AG04450 (cell line): ENCODE data around the gene FABP1. TPM values are rescaled to one million over a fixed set of nuclear protein-coding genes. Genes with fewer than 3 reads are reported as not detected.

ENCODE experiments used
- CTCF ChIA-PET: fragments of 300-600, 350-600 bp; formaldehyde crosslinking; extraction: SDS; loops from one replicate; lab custom pipeline; 2022; ENCODE audit warnings: antibody characterized with exemption, inconsistent platforms; lab: Charles Lee
- POLR2A ChIA-PET: fragments of 350-600 bp; formaldehyde crosslinking; extraction: SDS; loops from one replicate; lab custom pipeline; 2021; ENCODE audit warnings: antibody characterized with exemption, inconsistent platforms; lab: Yijun Ruan, JAX
- DNase-seq: peaks from one replicate; pipeline ENCODE4 v3.0.0-alpha.2; 2011; ENCODE audit warnings: low read depth, low spot score
- H3K27ac ChIP-seq: one replicate; pipeline ENCODE4 v1.5.1; 2012; ENCODE audit warnings: low read depth, low read length, control low read depth
- H3K27me3 ChIP-seq: one replicate; pipeline ENCODE4 v1.6.0; 2012; ENCODE audit warnings: low read length; ENCODE audit not compliant: control insufficient read depth, insufficient read depth
- H3K4me3 ChIP-seq: 2 replicates; pipeline ENCODE4 v1.5.1; 2011; ENCODE audit warnings: mild to moderate bottlenecking, low read depth, low read length, control low read depth
- H3K9me3 ChIP-seq: 2 replicates; pipeline ENCODE4 v1.5.1; 2012; ENCODE audit warnings: low read length; ENCODE audit not compliant: control insufficient read depth, insufficient read depth
- polyA plus RNA-seq: library from polyadenylated mRNA; depleted of rRNA; stranded (reverse); fragments of >200 nt; gene quantifications from 2 replicates; pipeline ENCODE4 v1.2.3, GENCODE V29; 2011
- TF ChIP-seq, protein P1 (sequence below): IDR thresholded peaks from 2 replicates; pipeline ENCODE4 v1.5.1; 2011; ENCODE audit warnings: low read depth, low read length, control low read depth, inconsistent platforms

The FABP1 gene
- polyA plus RNA-seq, 1 experiment: not detected

DNA sequence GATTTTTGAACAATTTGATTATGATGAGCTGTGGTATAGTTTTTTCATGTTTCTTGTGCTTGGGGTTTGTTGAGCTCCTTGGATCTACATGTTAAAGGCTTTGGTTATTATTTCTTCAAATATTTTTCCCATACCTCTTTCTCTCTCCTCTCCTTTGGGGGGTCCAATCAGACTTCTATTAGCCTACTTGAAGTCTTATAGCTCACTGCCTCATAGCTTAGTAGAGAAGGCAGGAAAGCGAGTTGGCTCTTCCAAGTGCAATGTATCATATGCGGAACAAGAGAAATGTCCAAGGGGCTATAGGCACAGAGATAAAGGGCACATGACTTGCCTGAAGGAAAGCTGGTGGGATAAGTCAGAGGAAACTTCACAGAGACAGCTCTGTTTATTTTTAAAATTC lies 14.1 kb upstream of the FABP1 start:
- CTCF ChIA-PET: interaction anchor here (1.0 to 1.6 kb wide), 3 partner anchors 15 to 82 kb away, joined by 3 to 4 read pairs (median 3); no protein-coding TSS in a partner anchor
- H3K4me3 ChIP-seq: no peak overlapping the region
- no peaks in the 10 kb centered on the region for H3K9me3 ChIP-seq
- TF ChIP-seq, protein P1, sequence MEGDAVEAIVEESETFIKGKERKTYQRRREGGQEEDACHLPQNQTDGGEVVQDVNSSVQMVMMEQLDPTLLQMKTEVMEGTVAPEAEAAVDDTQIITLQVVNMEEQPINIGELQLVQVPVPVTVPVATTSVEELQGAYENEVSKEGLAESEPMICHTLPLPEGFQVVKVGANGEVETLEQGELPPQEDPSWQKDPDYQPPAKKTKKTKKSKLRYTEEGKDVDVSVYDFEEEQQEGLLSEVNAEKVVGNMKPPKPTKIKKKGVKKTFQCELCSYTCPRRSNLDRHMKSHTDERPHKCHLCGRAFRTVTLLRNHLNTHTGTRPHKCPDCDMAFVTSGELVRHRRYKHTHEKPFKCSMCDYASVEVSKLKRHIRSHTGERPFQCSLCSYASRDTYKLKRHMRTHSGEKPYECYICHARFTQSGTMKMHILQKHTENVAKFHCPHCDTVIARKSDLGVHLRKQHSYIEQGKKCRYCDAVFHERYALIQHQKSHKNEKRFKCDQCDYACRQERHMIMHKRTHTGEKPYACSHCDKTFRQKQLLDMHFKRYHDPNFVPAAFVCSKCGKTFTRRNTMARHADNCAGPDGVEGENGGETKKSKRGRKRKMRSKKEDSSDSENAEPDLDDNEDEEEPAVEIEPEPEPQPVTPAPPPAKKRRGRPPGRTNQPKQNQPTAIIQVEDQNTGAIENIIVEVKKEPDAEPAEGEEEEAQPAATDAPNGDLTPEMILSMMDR: no peak
- H3K27me3 ChIP-seq: no peaks in the 10 kb centered on the region
- no peak for DNase-seq
- H3K27ac ChIP-seq: no peak overlapping the region
- POLR2A ChIA-PET: no interaction called here

DNA sequence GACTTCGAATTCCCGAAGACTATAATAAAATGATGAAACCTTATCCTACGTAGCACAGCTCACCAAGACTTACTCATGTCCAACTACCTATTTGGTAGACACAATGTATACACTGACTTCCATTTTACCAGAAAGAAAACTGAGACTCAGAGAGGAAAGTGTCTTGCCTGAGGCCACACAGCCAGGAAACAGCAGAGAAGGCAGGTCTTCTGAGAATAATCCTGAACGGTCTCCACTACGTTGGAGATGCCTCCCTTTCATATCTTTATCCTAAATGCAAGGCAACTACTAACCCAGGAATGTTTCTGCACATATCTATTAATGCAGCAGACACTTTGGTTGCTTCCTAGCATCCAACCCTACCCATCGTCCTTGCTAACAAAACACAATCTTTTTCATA lies 11.9 kb upstream of the FABP1 start:
- no peaks in the 10 kb centered on the region for H3K27me3 ChIP-seq
- no peak for DNase-seq
- ChIA-PET CTCF (no interaction called here), POLR2A (no interaction called here)
- no peaks in the 10 kb centered on the region for H3K9me3 ChIP-seq
- no peak overlapping the region for H3K27ac ChIP-seq
- no peak overlapping the region for H3K4me3 ChIP-seq
- TF ChIP-seq, protein P1: no peak

DNA sequence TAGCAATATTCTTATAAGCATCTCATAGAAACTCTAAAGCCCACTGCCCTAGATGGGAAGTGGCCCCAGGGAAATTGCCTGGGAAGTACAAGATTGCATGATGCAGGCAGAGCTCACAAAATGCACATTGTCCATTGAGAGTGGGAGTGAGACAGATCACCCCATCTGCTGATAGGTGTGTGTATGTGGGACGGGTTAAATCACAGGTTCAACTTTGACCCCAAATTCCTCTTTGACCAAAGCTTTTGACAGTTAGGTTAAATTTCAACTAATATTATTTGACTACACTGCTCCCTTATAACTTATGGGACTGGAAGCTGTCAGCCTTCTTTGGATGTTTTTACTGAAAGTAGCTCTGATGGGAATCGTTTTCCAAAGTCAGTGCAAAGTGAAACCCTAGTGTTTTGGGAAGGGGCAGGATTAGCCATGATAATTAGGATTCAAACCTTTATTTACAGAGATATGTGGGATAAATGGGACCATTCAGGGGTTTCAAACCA lies 11.4 kb upstream of the FABP1 start:
- POLR2A ChIA-PET: no interaction called here
- Histone ChIP-seq H3K27me3 (no peaks in the 10 kb centered on the region), H3K27ac (no peak overlapping the region), H3K9me3 (no peaks in the 10 kb centered on the region), H3K4me3 (no peak overlapping the region)
- no peak for DNase-seq
- TF ChIP-seq, protein P1: no peak
- CTCF ChIA-PET: no interaction called here

DNA sequence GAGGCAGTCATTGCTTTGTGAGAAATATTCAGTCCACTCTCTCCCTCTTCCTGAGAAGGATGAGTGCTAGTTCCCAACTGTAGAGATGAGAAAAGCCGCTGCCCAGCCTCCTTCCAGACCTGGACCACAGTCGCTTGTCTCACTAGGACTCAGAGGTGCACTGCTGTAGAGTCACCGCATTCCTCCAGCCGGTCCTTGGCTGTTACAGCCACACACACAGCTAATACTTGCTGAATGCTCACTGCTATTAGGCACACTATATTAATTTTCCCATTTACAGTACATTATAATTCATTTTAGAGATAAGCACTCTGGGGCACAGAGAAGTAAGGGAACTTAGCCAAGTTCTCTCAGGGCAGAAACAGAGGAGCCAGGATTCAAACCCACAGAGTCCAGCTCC lies 10.0 kb upstream of the FABP1 start:
- H3K27me3 ChIP-seq: no peaks in the 10 kb centered on the region
- DNase-seq: no peak
- H3K4me3 ChIP-seq: no peak overlapping the region
- POLR2A ChIA-PET: no interaction called here
- TF ChIP-seq, protein P1: no peak
- H3K27ac ChIP-seq: no peak overlapping the region
- no peaks in the 10 kb centered on the region for H3K9me3 ChIP-seq
- CTCF ChIA-PET: interaction anchor here (0.8 kb wide), 1 partner anchor 78 kb away, joined by 3 read pairs; no protein-coding TSS in a partner anchor

DNA sequence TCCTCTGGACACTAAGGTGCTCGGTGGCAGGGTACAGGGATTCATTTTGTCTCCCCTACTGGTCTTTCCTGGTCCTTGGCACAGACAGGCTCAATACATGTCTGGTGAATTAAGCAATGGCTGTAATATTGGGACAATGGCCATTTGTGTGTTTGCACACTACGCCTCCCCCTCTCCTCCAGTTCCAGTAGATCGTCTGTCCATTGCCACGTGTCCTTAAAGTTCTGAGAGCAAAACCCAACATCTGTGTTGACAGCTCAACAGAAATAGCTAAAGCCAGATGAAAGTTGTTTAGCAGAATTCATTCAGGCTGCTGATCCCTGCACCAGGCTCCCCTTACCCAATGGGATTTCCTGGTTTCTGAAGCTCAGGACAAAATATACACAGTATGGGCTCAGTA lies 9.0 kb upstream of the FABP1 start:
- TF ChIP-seq, protein P1: no peak
- CTCF ChIA-PET: interaction anchor here (1.4 kb wide), 1 partner anchor 23 kb away, joined by 3 read pairs; no protein-coding TSS in a partner anchor

More for the DNA sequence above, 9.0 kb upstream of the FABP1 start:
- Histone ChIP-seq H3K27me3 (no peaks in the 10 kb centered on the region), H3K27ac (no peak overlapping the region), H3K9me3 (no peaks in the 10 kb centered on the region), H3K4me3 (no peak overlapping the region)
- POLR2A ChIA-PET: no interaction called here
- no peak for DNase-seq
